ENCODE measurements around the gene MYO1F. TPM values are rescaled to one million over a fixed set of nuclear protein-coding genes. Genes with fewer than 3 reads are reported as not detected.
"Not testable (repeated sequence)": the region's sequence is repeated elsewhere in the genome, so short reads cannot be mapped to it uniquely, and the experiment has no call there.

MYO1F gene
- total and polyA plus RNA-seq, 10 of the 15 experiments (the other 5 are each of a cell fraction or from before 2014, with no cell fraction given), result 3.5 to 49.4 (median 31.3) TPM

DNA sequence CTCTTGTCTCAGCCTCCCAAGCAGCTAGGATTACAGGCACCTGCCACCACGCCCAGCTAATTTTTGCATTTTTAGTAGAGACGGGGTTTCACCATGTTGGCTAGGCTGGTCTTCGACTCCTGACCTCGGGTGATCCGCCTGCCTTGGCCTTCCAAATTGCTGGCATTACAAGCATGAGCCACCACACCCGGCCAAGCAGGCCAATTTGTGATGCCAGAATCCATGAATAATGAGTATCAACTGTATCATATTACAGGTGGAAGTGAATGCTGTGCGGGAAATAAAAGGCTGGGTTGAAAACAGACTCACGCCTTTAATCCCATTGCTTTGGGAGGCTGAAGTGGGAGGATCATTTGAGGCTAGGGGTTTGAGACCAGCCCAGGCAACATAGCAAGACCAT lies 49.6 kb upstream of the MYO1F start (continued):
- TF ChIP-seq, protein P1, sequence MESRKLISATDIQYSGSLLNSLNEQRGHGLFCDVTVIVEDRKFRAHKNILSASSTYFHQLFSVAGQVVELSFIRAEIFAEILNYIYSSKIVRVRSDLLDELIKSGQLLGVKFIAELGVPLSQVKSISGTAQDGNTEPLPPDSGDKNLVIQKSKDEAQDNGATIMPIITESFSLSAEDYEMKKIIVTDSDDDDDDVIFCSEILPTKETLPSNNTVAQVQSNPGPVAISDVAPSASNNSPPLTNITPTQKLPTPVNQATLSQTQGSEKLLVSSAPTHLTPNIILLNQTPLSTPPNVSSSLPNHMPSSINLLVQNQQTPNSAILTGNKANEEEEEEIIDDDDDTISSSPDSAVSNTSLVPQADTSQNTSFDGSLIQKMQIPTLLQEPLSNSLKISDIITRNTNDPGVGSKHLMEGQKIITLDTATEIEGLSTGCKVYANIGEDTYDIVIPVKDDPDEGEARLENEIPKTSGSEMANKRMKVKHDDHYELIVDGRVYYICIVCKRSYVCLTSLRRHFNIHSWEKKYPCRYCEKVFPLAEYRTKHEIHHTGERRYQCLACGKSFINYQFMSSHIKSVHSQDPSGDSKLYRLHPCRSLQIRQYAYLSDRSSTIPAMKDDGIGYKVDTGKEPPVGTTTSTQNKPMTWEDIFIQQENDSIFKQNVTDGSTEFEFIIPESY (IDR thresholded peaks at IDR 0.05), result no peak
- no peak for TF ChIP-seq MTA2 (IDR thresholded peaks at IDR 0.05; ENCODE audit: low read depth)
- TF ChIP-seq, protein P2, sequence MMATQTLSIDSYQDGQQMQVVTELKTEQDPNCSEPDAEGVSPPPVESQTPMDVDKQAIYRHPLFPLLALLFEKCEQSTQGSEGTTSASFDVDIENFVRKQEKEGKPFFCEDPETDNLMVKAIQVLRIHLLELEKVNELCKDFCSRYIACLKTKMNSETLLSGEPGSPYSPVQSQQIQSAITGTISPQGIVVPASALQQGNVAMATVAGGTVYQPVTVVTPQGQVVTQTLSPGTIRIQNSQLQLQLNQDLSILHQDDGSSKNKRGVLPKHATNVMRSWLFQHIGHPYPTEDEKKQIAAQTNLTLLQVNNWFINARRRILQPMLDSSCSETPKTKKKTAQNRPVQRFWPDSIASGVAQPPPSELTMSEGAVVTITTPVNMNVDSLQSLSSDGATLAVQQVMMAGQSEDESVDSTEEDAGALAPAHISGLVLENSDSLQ (IDR thresholded peaks at IDR 0.05), result no peak

DNA sequence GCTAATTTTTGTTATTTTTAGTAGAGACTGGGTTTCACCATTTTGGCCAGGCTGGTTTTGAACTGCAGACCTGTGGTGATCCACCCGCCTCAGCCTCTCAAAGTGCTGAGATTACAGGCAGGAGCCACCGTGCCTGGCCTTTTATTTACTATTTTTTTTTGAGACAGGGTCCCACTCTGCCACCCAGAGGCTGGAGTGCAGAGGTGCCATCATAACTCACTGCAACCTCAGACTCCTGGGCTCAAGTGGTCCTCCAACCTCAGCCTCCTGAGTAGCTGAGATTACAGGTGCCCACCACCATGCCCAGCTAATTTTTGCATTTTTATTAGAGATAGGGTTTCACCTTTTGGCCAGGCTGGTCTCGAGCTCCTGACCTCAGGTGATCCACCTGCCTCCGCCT lies 45.6 kb upstream of the MYO1F start:
- intact Hi-C loops (cut with micrococcal nuclease; ENCODE audit: unreplicated experiment); FAIRE-seq; H3K4me1 ChIP-seq (ENCODE audit: control insufficient read depth, insufficient read depth, low read length); DNase-seq (ENCODE audit: low read depth, low spot score); BruUV-seq (replicated peaks); H3K4me3 ChIP-seq; H3K9me3 ChIP-seq (replicated peaks; ENCODE audit: control insufficient read depth, insufficient read depth, low read length); H3K9ac ChIP-seq (ENCODE audit: control insufficient read depth, insufficient read depth, low read length); H3K27me3 ChIP-seq (replicated peaks in 1 of 2; ENCODE audit: control insufficient read depth in 2 of 2, insufficient read depth in 2 of 2, low read length in 1 of 2); H3K4me2 ChIP-seq (ENCODE audit: control insufficient read depth, insufficient read depth); RAD21 ChIA-PET (ENCODE audit: unreplicated experiment); H2AFZ ChIP-seq (ENCODE audit: control insufficient read depth, low read depth, low read length); POLR2A ChIA-PET; H4K20me1 ChIP-seq (ENCODE audit: control insufficient read depth, insufficient read depth); H3K27ac ChIP-seq (ENCODE audit: control insufficient read depth, insufficient read depth); ATAC-seq; in situ Hi-C loops (cut with MboI); SMC1A ChIA-PET (ENCODE audit: uncharacterized antibody, unreplicated experiment); CTCF ChIA-PET; H3K36me3 ChIP-seq (ENCODE audit: control insufficient read depth in 2 of 2, insufficient read depth in 2 of 2, low read length in 1 of 2); H3K79me2 ChIP-seq (ENCODE audit: control insufficient read depth, insufficient read depth, low read length): not testable (repeated sequence)
- WGBS (ENCODE audit: insufficient coverage, insufficient replicate concordance, low lambda C conversion rate, missing lambda C conversion rate), result 25% methylated on average over 4 of the region's 4 CpGs
